ENCODE measurements around the gene HTATIP2.

GRCh38 chr11:20364341-20364792 lies 853 bp downstream of the HTATIP2 start:
- no peak for TF ChIP-seq EZH2 (IDR thresholded peaks at IDR 0.05; ENCODE audit: low read length, unreplicated experiment)
- TF ChIP-seq CTCF (conservative IDR thresholded peaks at IDR 0.05; ENCODE audit: low read depth, low read length), result no peak
- no peak for TF ChIP-seq EZH2phosphoT487 (IDR thresholded peaks at IDR 0.05; ENCODE audit: borderline replicate concordance, low read length)
